ENCODE data around the gene TRUB1. TPM values are rescaled to one million over a fixed set of nuclear protein-coding genes. Genes with fewer than 3 reads are reported as not detected.

Gene TRUB1
- total and polyA plus RNA-seq, 8 donors: 4.1 to 27.2 (median 14.5) TPM

GRCh38 chr10:114967071-114967470 lies 29.1 kb downstream of the TRUB1 start:
- 56 to 75% (median 57%) methylated on average over 2 of the region's 2 CpGs for WGBS, 5 donors
- H3K36me3 ChIP-seq: peaks cover 0 to 19% (median 17%) of the 10 kb centered on the region in 4 donors
- intact Hi-C loops (cut with DNase I; ENCODE audit: low total_unique reads): no loop called here
- no peak for DNase-seq
- TF ChIP-seq POLR2AphosphoS5 (IDR thresholded peaks at IDR 0.05): no peak
- no peak for TF ChIP-seq POLR2A (IDR thresholded peaks at IDR 0.05)
- TF ChIP-seq, protein P1, sequence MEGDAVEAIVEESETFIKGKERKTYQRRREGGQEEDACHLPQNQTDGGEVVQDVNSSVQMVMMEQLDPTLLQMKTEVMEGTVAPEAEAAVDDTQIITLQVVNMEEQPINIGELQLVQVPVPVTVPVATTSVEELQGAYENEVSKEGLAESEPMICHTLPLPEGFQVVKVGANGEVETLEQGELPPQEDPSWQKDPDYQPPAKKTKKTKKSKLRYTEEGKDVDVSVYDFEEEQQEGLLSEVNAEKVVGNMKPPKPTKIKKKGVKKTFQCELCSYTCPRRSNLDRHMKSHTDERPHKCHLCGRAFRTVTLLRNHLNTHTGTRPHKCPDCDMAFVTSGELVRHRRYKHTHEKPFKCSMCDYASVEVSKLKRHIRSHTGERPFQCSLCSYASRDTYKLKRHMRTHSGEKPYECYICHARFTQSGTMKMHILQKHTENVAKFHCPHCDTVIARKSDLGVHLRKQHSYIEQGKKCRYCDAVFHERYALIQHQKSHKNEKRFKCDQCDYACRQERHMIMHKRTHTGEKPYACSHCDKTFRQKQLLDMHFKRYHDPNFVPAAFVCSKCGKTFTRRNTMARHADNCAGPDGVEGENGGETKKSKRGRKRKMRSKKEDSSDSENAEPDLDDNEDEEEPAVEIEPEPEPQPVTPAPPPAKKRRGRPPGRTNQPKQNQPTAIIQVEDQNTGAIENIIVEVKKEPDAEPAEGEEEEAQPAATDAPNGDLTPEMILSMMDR (IDR thresholded peaks at IDR 0.05): no peak
- TF ChIP-seq EP300 (IDR thresholded peaks at IDR 0.05): no peak
- no peaks in the 10 kb centered on the region for H3K9me3 ChIP-seq
- H3K4me3 ChIP-seq: no peak overlapping the region
- no peaks in the 10 kb centered on the region for H3K27me3 ChIP-seq
- no peaks in the 10 kb centered on the region for H3K4me1 ChIP-seq
- no peak overlapping the region for H3K27ac ChIP-seq

DNA sequence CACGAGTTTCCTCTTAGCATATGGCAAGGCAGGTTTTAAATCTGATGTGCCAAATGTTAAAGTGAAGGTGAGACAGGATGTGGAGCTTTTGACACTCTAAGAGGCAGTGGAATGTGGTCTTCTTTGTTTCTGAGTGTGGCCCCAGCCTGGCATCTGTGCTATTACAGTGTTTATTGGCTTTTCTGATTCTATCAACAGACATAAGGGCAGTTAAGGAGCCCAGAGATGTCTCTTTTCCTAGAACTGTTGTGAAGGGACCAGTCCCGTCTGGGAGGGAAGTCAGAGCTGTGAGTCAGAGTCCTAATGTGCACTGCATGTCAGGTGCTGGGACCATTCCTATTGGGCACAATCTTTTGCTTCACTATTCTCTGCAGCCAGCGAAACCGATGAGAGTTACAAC lies 32.5 kb downstream of the TRUB1 start:
- intact Hi-C loops (cut with DNase I; ENCODE audit: low total_unique reads): no loop called here
- H3K27ac ChIP-seq: no peak overlapping the region
- TF ChIP-seq POLR2A (IDR thresholded peaks at IDR 0.05) (no peak), POLR2AphosphoS5 (IDR thresholded peaks at IDR 0.05) (no peak), EP300 (IDR thresholded peaks at IDR 0.05) (no peak)
- TF ChIP-seq, protein P1 (IDR thresholded peaks at IDR 0.05): no peak
- H3K27me3 ChIP-seq: no peaks in the 10 kb centered on the region
- peaks cover 0 to 25% (median 18%) of the 10 kb centered on the region in 4 donors for H3K36me3 ChIP-seq
- no peak overlapping the region for H3K4me3 ChIP-seq
- no peaks in the 10 kb centered on the region for H3K9me3 ChIP-seq
- 69 to 81% (median 75%) methylated on average over 4 of the region's 4 CpGs for WGBS, 5 donors
- H3K4me1 ChIP-seq: no peaks in the 10 kb centered on the region
- DNase-seq: peak in 1 of 2 donors; percentile 8

- 93 to 98% (median 96%) methylated on average over 5 of the region's 5 CpGs for whole genome bisulfite sequencing, 5 donors
- no peaks in the 10 kb centered on the region for H3K4me1 ChIP-seq
- H3K9me3 ChIP-seq: no peaks in the 10 kb centered on the region
- peaks cover 0 to 30% (median 18%) of the 10 kb centered on the region in 4 donors for H3K36me3 ChIP-seq
- no peak for DNase-seq
- TF ChIP-seq POLR2A (IDR thresholded peaks at IDR 0.05) (no peak), EP300 (IDR thresholded peaks at IDR 0.05) (no peak), POLR2AphosphoS5 (IDR thresholded peaks at IDR 0.05) (no peak)
- TF ChIP-seq, protein P1 (IDR thresholded peaks at IDR 0.05): no peak
- intact Hi-C loops (cut with DNase I; ENCODE audit: low total_unique reads): no loop called here
- no peak overlapping the region for H3K27ac ChIP-seq
- H3K4me3 ChIP-seq: no peak overlapping the region
- H3K27me3 ChIP-seq: no peaks in the 10 kb centered on the region
Measured at GRCh38 chr10:114973306-114973705, 35.3 kb downstream of the TRUB1 start.

- intact Hi-C loops (cut with DNase I; ENCODE audit: low total_unique reads): no loop called here
- no peak for TF ChIP-seq POLR2AphosphoS5 (IDR thresholded peaks at IDR 0.05)
- TF ChIP-seq, protein P1 (IDR thresholded peaks at IDR 0.05): no peak
- no peak for TF ChIP-seq EP300 (IDR thresholded peaks at IDR 0.05)
- TF ChIP-seq POLR2A (IDR thresholded peaks at IDR 0.05): no peak
Measured at GRCh38 chr10:114973997-114974396, 36.0 kb downstream of the TRUB1 start.

More at GRCh38 chr10:114973997-114974396, 36.0 kb downstream of the TRUB1 start:
- Histone ChIP-seq H3K36me3 (peaks cover 0 to 30% (median 18%) of the 10 kb centered on the region in 4 donors), H3K27ac (no peak overlapping the region), H3K4me3 (no peak overlapping the region), H3K27me3 (no peaks in the 10 kb centered on the region), H3K4me1 (no peaks in the 10 kb centered on the region), H3K9me3 (no peaks in the 10 kb centered on the region)
- DNase-seq: no peak
